NCI-H774 (cell line): Measurements from ENCODE around the gene DTWD1.
"Not testable (repeated sequence)": the region's sequence is repeated elsewhere in the genome, so short reads cannot be mapped to it uniquely, and the experiment has no call there.

Experiments used
- DNase-seq: peaks from one replicate; lab custom pipeline; 2025; lab: John Stamatoyannopoulos, UW

DTWD1 gene

DNA sequence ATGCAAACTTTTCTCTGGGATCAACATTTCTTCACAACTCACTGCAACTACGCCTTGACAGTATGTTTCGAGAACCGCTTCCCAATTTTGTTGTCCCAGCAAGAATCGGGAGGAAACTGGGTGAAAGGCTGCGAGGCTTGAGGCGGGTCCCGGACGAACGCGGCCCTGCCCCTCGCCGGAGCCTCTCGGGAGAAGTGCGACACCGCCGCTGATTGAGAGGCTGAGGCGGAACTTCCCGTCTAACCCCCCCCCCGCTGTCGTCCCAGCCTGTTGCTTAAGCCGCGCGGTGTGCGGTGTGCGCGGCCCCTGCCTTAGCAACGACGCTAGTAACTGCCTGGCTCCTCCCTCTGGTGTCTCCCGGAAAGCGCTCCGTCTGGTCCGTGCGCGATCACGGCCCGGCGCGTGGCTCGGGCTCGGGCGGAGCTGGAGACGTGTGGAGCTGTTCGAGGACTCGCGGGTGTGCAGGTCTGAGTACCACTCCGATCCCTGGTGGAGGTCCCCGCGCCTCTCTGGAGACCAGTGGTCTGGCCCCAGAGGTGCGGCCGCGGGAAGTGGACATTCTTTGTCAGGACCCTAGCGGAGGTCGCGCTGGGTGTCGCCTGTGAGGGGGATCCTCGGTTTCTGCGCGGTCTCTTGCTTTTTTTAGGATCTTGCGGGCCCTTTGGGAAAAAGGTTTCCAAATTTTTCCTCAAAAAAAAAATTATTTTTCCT is at the start of gene DTWD1, which contains the start of gene FAM227B:
TSS of gene DTWD1 (plus strand) at position 391 of the 711 bp plus-strand sequence. CDS start 4,120 bp downstream, outside the sequence.
TSS of gene FAM227B (minus strand) at position 161 of the 711 bp plus-strand sequence. CDS start 5,647 bp downstream, outside the sequence.
- peak; percentile 97 for DNase-seq

GRCh38 chr15:49573421-49573820 is 47.4 kb upstream of the DTWD1 start:
- no peak for DNase-seq

DNA sequence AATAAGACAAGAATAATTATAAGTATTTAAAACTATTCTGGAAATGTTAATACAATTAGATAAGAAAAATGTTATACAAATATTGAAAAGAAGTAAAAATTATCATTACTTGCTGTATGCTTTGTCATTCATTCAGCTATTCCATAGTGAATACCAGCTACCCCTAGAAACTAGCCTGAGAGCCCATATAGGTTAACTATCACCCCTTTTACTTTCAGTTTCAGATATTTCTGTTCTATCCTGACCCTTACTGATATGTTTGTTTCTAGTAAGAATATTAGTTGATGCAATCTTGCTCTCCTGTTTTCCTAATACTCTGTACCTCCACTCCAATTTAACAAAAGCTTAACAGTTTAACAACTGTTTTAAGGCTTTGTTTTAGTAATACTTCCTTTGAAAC is 31.8 kb upstream of the DTWD1 start:
- no peak for DNase-seq

DNA sequence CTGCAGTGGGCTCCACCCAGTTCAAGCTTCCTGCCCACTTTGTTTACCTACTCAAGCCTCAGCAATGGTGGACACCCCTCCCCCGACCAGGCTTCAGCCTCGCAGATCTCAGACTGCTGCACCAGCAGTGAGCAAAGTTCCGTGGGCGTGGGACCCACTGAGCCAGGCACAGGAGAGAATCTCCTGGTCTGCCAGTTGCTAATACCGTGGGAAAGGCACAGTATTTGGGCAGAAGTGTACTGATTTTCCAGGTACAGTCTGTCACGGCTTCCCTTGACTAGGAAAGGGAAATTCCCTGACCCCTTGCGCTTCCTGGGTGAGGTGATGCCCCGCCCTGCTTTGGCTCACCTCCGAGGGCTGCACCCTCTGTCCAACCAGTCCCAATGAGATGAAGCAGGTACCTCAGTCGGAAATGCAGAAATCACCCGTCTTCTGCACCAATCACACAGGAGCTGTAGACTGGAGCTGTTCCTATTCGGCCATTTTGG is 28.0 kb upstream of the DTWD1 start:
- not testable (repeated sequence) for DNase-seq

DNA sequence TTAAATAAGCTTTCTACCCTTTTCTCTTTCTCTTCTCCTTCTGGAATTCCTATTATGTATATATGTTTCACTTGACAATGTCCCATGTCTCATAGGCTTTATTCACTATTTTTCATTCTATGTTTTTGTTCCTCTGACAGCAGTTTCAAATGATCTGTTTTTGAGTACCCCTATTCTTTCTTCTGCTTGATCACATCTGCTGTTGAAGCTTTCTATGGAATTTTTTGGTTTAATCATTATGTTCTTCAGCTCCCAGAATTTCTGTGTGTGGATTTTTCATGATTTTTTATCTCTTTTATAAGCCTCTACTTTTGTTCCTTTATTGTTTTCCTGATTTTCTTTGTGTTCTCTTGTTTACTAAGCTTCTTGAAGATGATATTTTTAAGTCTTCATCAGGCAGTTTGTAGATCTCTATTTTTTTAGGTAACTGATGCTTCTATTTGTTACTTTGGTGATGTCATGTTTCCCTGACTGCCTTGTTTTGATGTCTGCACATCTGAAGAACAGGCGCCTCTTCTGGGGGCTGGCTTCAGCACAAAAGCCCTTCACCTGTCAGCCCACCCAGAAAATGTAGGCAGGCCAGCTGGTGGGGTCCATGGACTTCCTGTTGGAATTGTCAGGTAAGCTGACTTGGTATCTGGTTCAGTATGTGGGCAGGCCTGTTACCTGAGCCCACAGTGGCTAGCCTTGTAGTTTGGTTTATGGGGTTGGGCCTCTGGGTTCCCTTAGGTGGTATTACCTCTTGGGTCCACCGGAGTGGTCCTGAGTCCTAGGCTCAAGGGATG is 16.0 kb upstream of the DTWD1 start:
- DNase-seq = no peak

GRCh38 chr15:49605588-49605987 is 15.3 kb upstream of the DTWD1 start:
- DNase-seq = no peak

DNA sequence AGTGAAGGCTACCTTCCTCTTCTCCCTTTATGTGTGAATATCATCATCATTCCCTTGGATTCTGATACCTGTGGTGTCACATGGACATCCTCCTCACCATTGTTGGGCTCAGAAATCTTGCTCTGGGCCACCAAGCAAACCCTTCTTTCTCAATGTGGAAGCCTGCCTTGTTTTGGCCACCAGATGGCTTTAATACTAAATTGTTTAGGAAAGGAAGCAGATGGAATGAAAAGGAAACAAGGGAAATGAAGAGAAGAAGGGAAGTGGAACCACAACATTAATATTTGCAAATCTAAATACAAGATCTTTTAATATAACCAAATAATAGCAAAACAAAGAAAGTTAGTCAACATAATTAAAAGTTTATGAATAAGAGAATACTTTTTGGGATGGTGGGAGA is 14.3 kb upstream of the DTWD1 start:
- DNase-seq = no peak

GRCh38 chr15:49610157-49610918 is 10.5 kb upstream of the DTWD1 start:
- no peak for DNase-seq

DNA sequence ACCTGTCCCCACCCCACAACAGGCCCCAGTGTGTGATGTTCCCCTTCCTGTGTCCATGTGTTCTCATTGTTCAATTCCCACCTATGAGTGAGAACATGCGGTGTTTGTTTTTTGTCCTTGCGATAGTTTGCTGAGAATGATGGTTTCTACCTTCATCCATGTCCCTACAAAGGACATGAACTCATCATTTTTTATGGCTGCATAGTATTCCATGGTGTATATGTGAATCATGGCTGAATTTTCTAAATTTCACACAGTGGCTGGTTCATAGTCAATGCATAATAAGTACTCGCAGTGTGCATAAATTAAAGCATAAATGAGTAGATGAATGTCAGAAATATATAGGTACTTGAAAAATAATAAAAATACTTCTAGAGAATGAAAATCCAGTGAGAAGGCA is 8.6 kb upstream of the DTWD1 start:
- DNase-seq = not testable (repeated sequence)

DNA sequence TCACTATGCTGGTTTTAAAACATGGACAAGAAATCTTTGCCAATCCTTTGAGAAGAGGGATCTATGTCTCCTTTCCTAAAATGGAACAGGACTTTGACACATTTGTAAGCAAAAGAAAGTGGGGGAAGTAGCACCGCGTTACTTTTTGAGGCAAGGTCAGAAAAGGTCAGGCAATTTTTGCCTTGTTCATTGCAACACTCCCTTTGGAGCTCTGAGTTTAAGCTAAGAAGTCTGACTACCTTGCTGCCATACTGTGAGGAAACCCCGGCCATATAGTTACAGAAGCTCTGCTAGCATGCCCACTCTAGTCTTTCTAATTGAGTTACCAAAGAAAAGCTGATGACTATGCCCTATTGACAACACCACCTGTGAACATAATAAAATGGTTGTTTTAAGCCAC is 1.6 kb upstream of the DTWD1 start:
- DNase-seq = no peak

GRCh38 chr15:49620199-49620598 is 649 bp upstream of the DTWD1 start:
- no peak for DNase-seq

- DNase-seq = no peak
These were observed 558 bp downstream of the DTWD1 start for GRCh38 chr15:49621401-49621811.

DNA sequence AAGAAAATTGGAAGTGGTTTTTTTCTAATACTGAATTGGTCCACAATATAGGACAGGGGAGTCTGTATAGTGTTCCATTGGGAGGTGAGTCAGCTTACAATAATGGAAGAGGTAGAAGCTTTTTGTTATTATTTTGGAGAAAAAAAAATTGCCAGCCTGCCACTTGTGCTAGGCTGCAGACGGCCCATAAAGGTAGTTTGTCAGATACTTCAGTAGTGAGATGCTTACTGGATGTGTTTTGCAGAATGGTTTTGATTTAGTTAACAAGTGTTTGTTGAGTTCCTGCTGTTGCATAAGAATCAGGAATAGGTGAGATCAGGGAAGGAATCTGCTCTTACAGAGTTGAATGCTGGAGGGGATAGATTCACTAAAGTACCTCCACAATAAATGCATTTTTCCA is 1.0 kb downstream of the DTWD1 start:
- no peak for DNase-seq

DNA sequence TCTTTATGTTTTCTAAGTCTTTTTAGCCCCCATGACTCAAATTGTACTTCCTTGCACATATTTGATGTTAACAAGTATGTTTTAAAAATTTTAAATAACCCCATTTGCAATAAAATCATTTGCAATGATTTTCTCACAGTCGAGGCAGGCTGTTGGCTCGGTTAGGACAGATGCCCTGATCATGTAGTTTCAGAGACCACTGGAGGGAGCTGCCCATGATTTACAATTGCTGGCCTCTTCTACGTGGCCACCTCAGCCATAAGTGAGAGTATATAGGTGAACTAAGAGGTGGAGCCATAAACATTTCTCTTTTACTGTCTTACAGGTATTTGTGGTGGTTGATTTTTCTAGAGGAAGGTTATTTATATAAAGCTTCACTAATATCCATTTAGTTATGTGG is 1.7 kb downstream of the DTWD1 start:
- DNase-seq = no peak

GRCh38 chr15:49624056-49624455 is 3.2 kb downstream of the DTWD1 start:
- no peak for DNase-seq

GRCh38 chr15:49625460-49626036 is 4.7 kb downstream of the DTWD1 start:
- DNase-seq = no peak

- no peak for DNase-seq
These were observed 6.6 kb downstream of the DTWD1 start for GRCh38 chr15:49627407-49627877.

DNA sequence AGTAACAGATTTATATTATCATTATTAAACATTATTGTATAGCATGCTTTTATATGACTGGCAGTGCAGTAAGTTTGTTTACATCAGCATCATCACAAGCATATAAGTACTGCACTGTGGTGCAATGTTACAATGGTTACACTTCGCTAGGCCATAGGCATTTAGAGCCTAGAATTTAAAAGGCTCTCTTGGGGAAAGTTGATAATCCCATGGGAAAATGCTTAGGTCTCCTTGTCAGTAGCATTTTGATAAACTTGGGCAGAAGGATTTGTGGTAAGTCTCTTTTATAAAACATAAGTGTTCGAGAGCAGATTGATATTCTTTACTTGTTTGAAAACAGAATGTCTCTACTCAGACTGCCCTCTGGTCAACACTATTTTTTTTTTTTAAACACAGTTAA is 7.5 kb downstream of the DTWD1 start:
- no peak for DNase-seq

DNA sequence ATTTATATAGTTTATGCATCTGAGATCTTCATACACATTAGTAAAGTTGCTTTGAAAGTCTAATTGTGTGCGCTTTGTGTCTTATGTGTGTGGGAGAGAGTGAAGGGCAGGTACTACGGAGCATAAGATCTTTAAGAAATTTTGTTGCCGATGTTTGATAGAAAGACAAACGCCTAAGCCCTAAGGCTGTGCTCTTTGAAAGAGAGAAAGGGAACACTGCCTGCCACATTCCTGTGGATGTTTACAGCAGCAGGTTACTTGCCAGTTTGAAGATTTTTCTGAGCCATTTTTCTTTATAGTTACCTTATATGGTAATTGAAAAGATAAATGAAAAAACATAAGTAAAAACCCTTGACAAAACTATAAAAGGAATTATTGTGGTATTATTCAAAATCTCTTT is 17.0 kb downstream of the DTWD1 start:
- no peak for DNase-seq

DNA sequence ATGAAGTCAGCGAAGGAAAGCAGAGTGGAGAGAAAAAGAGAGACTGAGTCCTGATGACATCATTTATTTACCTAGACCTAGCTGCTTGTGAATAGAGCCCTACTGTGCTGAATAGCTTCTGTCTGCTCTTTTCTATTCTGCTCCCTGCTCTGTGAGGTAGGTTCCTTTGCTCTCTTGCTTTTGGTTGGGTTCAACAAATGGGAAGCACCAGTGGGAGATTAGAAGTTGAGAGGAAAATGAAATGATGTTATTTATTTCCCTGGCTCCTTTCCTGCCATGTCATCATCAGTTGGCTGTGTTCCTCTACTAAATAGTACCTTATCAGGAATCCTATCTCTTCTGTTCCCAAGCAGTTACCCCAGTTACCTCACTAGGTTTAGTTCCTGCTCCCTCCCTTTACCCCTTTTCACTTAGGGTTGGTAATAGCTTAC is 23.5 kb downstream of the DTWD1 start:
- no peak for DNase-seq

GRCh38 chr15:49645277-49645676 is 24.4 kb downstream of the DTWD1 start:
- DNase-seq = no peak

DNA sequence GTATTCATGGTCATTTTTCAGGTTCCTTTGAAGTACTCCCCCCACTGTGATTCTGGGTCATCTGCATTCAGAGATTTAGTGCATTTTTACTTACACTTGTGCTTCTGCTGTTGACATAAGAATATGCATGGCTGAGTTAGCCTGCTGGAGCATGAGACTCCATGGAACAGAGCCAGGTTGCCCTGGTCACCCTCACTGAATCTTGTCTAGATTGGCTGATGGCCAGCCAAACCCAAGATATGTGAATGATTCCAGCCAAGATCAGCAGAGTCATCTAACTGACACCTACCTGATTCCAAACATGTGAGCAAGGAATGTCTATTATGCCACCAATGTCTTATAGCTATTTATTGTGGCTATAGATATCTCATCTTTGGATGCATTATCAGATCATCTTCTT is 25.1 kb downstream of the DTWD1 start:
- peak; percentile 53 for DNase-seq
